Neural cell (in vitro differentiated cells): Measurements from ENCODE around the gene ZNF521. TPM values are rescaled to one million over a fixed set of nuclear protein-coding genes. Genes with fewer than 3 reads are reported as not detected.

Experiments
- H2AFZ ChIP-seq: fragments of 200-600, 300-800 bp; sonication (generic), shearing (Covaris generic); 2 replicates; pipeline ENCODE4 v1.6.0; 2014; ENCODE audit warnings: low read depth, mild to moderate bottlenecking, antibody characterized with exemption, low read length, moderate library complexity
- H3F3A ChIP-seq: fragments of 200-600 bp; shearing (Covaris generic); 2 replicates; pipeline ENCODE4 v1.6.1; 2016; ENCODE audit warnings: mild to moderate bottlenecking, moderate library complexity, mixed read lengths, antibody characterized with exemption, low read length; ENCODE audit not compliant: insufficient read depth, poor library complexity, severe bottlenecking
- H3K27ac ChIP-seq: fragments of 200-600, 300-800 bp; sonication (generic), shearing (Covaris generic); 2 replicates; pipeline ENCODE4 v1.5.1; 2014; ENCODE audit warnings: mild to moderate bottlenecking, low read length, moderate library complexity
- H3K27me3 ChIP-seq: fragments of 300-800, 200-600 bp; sonication (generic), shearing (Covaris generic); 2 replicates; pipeline ENCODE4 v1.6.0; 2014; ENCODE audit warnings: mild to moderate bottlenecking, low read depth, low read length, moderate library complexity; ENCODE audit not compliant: insufficient read depth
- H3K36me3 ChIP-seq: fragments of 300-800, 200-600 bp; sonication (generic), shearing (Covaris generic); 2 replicates; pipeline ENCODE4 v1.5.1; 2014; ENCODE audit warnings: mild to moderate bottlenecking, antibody characterized with exemption, low read length, moderate library complexity; ENCODE audit not compliant: insufficient read depth
- H3K4me2 ChIP-seq: fragments of 300-800, 200-600 bp; sonication (generic), shearing (Covaris generic); 2 replicates; pipeline ENCODE4 v1.6.0; 2014; ENCODE audit warnings: mild to moderate bottlenecking, low read length
- H3K4me3 ChIP-seq: fragments of 300-800, 200-600 bp; sonication (generic), shearing (Covaris generic); 2 replicates; pipeline ENCODE4 v1.5.1; 2014; ENCODE audit warnings: mild to moderate bottlenecking, low read length, moderate library complexity
- H3K79me2 ChIP-seq: fragments of 200-600 bp; shearing (Covaris generic); replicated peaks from 2 replicates; pipeline ENCODE4 v1.6.0; 2014; ENCODE audit warnings: mild to moderate bottlenecking, low read length, moderate library complexity; ENCODE audit not compliant: insufficient read depth
- H3K9ac ChIP-seq: fragments of 300-800, 200-600 bp; sonication (generic), shearing (Covaris generic); 2 replicates; pipeline ENCODE4 v1.6.1; 2016; ENCODE audit warnings: mild to moderate bottlenecking, low read length, mixed read lengths
- H3K9me2 ChIP-seq: fragments of 200-600 bp; shearing (Covaris generic); 2 replicates; pipeline ENCODE4 v1.6.1; 2016; ENCODE audit warnings: mild to moderate bottlenecking, low read length, mixed read lengths; ENCODE audit not compliant: insufficient read depth
- H3K9me3 ChIP-seq: fragments of 200-600, 300-800 bp; sonication (generic), shearing (Covaris generic); 2 replicates; pipeline ENCODE4 v1.6.1; 2016; ENCODE audit warnings: mild to moderate bottlenecking, mixed run types, low read length, moderate library complexity, mixed read lengths
- H4K20me1 ChIP-seq: fragments of 200-600 bp; shearing (Covaris generic); 2 replicates; pipeline ENCODE4 v1.6.1; 2016; ENCODE audit warnings: mild to moderate bottlenecking, mixed run types; ENCODE audit not compliant: insufficient read depth
- EP300 ChIP-seq: fragments of 450-650 bp; conservative IDR thresholded peaks from 2 replicates; pipeline ENCODE4 v1.6.1; 2014; ENCODE audit warnings: antibody characterized with exemption, mild to moderate bottlenecking, moderate library complexity; ENCODE audit not compliant: poor library complexity, severe bottlenecking
- EZH2 ChIP-seq: fragments of 200-600, 300-800 bp; shearing (Covaris generic), sonication (generic); IDR thresholded peaks from 2 replicates; pipeline ENCODE4 v1.6.1; 2014; ENCODE audit warnings: antibody characterized with exemption, low read length, borderline replicate concordance, mild to moderate bottlenecking; ENCODE audit not compliant: insufficient read depth, poor library complexity, severe bottlenecking
- MXI1 ChIP-seq: fragments of 450-650 bp; conservative IDR thresholded peaks from 2 replicates; pipeline ENCODE4 v1.6.1; 2014; ENCODE audit warnings: antibody characterized with exemption, mild to moderate bottlenecking; ENCODE audit not compliant: poor library complexity, severe bottlenecking
- POLR2AphosphoS5 ChIP-seq: IDR thresholded peaks from 2 replicates; pipeline ENCODE4 v1.6.1; 2012
- RAD21 ChIP-seq: fragments of 450-650 bp; conservative IDR thresholded peaks from 2 replicates; pipeline ENCODE4 v1.6.1; 2014; ENCODE audit warnings: antibody characterized with exemption, mild to moderate bottlenecking, moderate library complexity
- SMC3 ChIP-seq: fragments of 450-650 bp; conservative IDR thresholded peaks from 2 replicates; pipeline ENCODE4 v1.6.1; 2014; ENCODE audit warnings: antibody characterized with exemption, mild to moderate bottlenecking, moderate library complexity; ENCODE audit not compliant: poor library complexity
- TAF1 ChIP-seq: IDR thresholded peaks from 2 replicates; pipeline ENCODE4 v1.6.1; 2012; ENCODE audit warnings: low read depth
- polyA plus RNA-seq: library from polyadenylated mRNA; depleted of rRNA; stranded (reverse); fragments of >200 nt; gene quantifications from 2 replicates; pipeline ENCODE4 v1.2.3, GENCODE V29; 2014
- TF ChIP-seq, protein P1 (sequence below): fragments of 450-650 bp; IDR thresholded peaks from 2 replicates; pipeline ENCODE4 v1.5.1; 2014; ENCODE audit warnings: antibody characterized with exemption, mild to moderate bottlenecking, moderate library complexity; ENCODE audit not compliant: poor library complexity, severe bottlenecking
- TF ChIP-seq, protein P2 (sequence below): IDR thresholded peaks from 2 replicates; pipeline ENCODE4 v1.6.1; 2012; ENCODE audit warnings: borderline replicate concordance

The ZNF521 gene
- polyA plus RNA-seq, 1 donor from 2014 or later, result 101 TPM

DNA sequence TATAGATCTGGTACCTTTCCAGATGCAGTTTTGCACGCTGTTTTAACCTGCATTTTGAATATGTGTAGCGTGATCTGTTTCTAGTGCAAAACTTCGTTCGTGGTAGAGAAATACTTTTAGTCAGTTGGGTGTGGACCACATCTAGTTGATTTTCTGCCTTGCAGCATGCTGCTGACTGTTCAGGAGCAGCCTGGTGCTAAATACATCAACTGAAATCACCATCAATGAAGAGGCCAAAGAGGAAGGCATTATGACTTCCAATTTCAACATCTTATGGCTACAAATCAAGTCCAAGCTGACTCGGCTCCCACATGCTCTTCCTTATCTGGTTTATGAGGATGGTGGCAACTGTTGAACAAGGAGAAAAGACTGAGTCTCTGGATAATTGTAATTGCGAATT lies 298.5 kb downstream of the ZNF521 start:
- Histone ChIP-seq H4K20me1 (no peaks in the 10 kb centered on the region), H2AFZ (no peak overlapping the region), H3K79me2 (no peaks in the 10 kb centered on the region), H3K9me2 (no peaks in the 10 kb centered on the region), H3K9ac (no peak overlapping the region), H3K4me2 (no peak overlapping the region), H3K9me3 (no peaks in the 10 kb centered on the region), H3K36me3 (no peaks in the 10 kb centered on the region), H3K27me3 (no peaks in the 10 kb centered on the region), H3F3A (no peaks in the 10 kb centered on the region), H3K27ac (no peak overlapping the region), H3K4me3 (no peak overlapping the region)
- TF ChIP-seq, protein P1, sequence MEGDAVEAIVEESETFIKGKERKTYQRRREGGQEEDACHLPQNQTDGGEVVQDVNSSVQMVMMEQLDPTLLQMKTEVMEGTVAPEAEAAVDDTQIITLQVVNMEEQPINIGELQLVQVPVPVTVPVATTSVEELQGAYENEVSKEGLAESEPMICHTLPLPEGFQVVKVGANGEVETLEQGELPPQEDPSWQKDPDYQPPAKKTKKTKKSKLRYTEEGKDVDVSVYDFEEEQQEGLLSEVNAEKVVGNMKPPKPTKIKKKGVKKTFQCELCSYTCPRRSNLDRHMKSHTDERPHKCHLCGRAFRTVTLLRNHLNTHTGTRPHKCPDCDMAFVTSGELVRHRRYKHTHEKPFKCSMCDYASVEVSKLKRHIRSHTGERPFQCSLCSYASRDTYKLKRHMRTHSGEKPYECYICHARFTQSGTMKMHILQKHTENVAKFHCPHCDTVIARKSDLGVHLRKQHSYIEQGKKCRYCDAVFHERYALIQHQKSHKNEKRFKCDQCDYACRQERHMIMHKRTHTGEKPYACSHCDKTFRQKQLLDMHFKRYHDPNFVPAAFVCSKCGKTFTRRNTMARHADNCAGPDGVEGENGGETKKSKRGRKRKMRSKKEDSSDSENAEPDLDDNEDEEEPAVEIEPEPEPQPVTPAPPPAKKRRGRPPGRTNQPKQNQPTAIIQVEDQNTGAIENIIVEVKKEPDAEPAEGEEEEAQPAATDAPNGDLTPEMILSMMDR, result no peak
- TF ChIP-seq SMC3 (no peak), RAD21 (no peak), POLR2AphosphoS5 (no peak), MXI1 (no peak), TAF1 (no peak)
- TF ChIP-seq, protein P2, sequence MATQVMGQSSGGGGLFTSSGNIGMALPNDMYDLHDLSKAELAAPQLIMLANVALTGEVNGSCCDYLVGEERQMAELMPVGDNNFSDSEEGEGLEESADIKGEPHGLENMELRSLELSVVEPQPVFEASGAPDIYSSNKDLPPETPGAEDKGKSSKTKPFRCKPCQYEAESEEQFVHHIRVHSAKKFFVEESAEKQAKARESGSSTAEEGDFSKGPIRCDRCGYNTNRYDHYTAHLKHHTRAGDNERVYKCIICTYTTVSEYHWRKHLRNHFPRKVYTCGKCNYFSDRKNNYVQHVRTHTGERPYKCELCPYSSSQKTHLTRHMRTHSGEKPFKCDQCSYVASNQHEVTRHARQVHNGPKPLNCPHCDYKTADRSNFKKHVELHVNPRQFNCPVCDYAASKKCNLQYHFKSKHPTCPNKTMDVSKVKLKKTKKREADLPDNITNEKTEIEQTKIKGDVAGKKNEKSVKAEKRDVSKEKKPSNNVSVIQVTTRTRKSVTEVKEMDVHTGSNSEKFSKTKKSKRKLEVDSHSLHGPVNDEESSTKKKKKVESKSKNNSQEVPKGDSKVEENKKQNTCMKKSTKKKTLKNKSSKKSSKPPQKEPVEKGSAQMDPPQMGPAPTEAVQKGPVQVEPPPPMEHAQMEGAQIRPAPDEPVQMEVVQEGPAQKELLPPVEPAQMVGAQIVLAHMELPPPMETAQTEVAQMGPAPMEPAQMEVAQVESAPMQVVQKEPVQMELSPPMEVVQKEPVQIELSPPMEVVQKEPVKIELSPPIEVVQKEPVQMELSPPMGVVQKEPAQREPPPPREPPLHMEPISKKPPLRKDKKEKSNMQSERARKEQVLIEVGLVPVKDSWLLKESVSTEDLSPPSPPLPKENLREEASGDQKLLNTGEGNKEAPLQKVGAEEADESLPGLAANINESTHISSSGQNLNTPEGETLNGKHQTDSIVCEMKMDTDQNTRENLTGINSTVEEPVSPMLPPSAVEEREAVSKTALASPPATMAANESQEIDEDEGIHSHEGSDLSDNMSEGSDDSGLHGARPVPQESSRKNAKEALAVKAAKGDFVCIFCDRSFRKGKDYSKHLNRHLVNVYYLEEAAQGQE, result no peak

DNA sequence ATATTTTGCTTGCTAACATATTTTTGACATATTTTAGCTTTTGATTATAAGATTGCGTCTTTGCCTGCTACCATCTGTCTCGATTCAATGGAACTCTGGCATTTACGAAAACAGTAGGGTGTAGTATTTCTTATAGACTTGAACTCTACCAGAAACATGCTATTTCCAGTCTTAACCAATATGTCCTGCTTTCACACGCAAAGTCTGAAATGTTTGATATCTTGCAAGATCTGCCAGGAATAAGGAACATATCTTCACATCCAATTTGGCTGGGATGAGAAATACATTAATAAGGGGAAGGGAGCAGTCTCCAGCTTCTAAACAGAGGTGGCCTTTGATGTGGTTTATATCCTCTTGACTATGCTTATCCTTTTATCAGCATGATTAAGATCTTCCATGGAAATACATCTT lies 299.4 kb downstream of the ZNF521 start:
- H3K9me3 ChIP-seq, result no peaks in the 10 kb centered on the region
- H3K4me3 ChIP-seq, result no peak overlapping the region
- no peaks in the 10 kb centered on the region for H3K36me3 ChIP-seq
- no peak overlapping the region for H3K9ac ChIP-seq
- TF ChIP-seq EP300, result no peak
- no peak for TF ChIP-seq POLR2AphosphoS5
- TF ChIP-seq SMC3, result no peak
- no peak for TF ChIP-seq MXI1
- TF ChIP-seq, protein P2, result no peak
- no peak for TF ChIP-seq RAD21
- TF ChIP-seq TAF1, result no peak
- TF ChIP-seq, protein P1, result no peak
- no peak for TF ChIP-seq EZH2
- H4K20me1 ChIP-seq, result no peaks in the 10 kb centered on the region
- H3K27me3 ChIP-seq, result no peaks in the 10 kb centered on the region
- no peak overlapping the region for H3K4me2 ChIP-seq
- H3K27ac ChIP-seq, result no peak overlapping the region
- no peak overlapping the region for H2AFZ ChIP-seq
- H3F3A ChIP-seq, result no peaks in the 10 kb centered on the region
- no peaks in the 10 kb centered on the region for H3K79me2 ChIP-seq
- no peaks in the 10 kb centered on the region for H3K9me2 ChIP-seq
